Spinal cord (tissue), 10 donors: ENCODE data around the gene TMEM181. TPM values are rescaled to one million over a fixed set of nuclear protein-coding genes. Genes with fewer than 3 reads are reported as not detected.
"Not testable (repeated sequence)": the region's sequence is repeated elsewhere in the genome, so short reads cannot be mapped to it uniquely, and the experiment has no call there.

ENCODE experiments used
- DNase-seq, 6 donors: peaks; one replicate each; pipeline versions ENCODE4 v3.0.0 to v3.0.0-alpha.2; 2013 to 2015; ENCODE audit warnings: low spot score in 6 of 6, low read depth in 4 of 6
- H3K27ac ChIP-seq: one replicate; pipeline ENCODE4 v1.5.1; 2013; ENCODE audit warnings: low read depth, low read length, control low read depth
- H3K27me3 ChIP-seq: one replicate; pipeline ENCODE4 v1.6.1; 2013; ENCODE audit warnings: low read length; ENCODE audit not compliant: control insufficient read depth, insufficient read depth
- H3K36me3 ChIP-seq: one replicate; pipeline ENCODE4 v1.6.1; 2013; ENCODE audit warnings: low read length; ENCODE audit not compliant: control insufficient read depth, insufficient read depth
- H3K4me1 ChIP-seq: one replicate; pipeline ENCODE4 v1.6.1; 2013; ENCODE audit warnings: low read length; ENCODE audit not compliant: control insufficient read depth, insufficient read depth
- H3K4me3 ChIP-seq: one replicate; pipeline ENCODE4 v1.5.1; 2013; ENCODE audit warnings: low read depth, low read length, control low read depth
- H3K9me3 ChIP-seq: one replicate; pipeline ENCODE4 v1.6.1; 2013; ENCODE audit warnings: low read length; ENCODE audit not compliant: control insufficient read depth, insufficient read depth
- WGBS: methylation state at CpG from one replicate; pipeline ENCODE4 v1.1.5; 2013; ENCODE audit warnings: missing lambda C conversion rate; ENCODE audit not compliant: insufficient coverage; 5-methylcytosine and 5-hydroxymethylcytosine counted together
- polyA plus RNA-seq, 2 donors: library from polyadenylated mRNA; unstranded; fragments of 120-200 nt; gene quantifications; one replicate each; pipeline ENCODE4 v1.2.1, GENCODE V29; 2013; ENCODE audit not compliant: insufficient read length in 2 of 2
- total RNA-seq, 2 donors: library from RNA; depleted of rRNA in 1 of 2; stranded (reverse); fragments of 120-200 nt in 1 of 2; fragments of >200 nt in 1 of 2; gene quantifications; one replicate each; pipeline versions ENCODE4 v1.2.3 to v1.2.4, GENCODE V29; 2013 to 2014
- donor health status: healthy.

The TMEM181 gene
- total and polyA plus RNA-seq, 4 donors: 31.8 to 59.0 (median 40.1) TPM

DNA sequence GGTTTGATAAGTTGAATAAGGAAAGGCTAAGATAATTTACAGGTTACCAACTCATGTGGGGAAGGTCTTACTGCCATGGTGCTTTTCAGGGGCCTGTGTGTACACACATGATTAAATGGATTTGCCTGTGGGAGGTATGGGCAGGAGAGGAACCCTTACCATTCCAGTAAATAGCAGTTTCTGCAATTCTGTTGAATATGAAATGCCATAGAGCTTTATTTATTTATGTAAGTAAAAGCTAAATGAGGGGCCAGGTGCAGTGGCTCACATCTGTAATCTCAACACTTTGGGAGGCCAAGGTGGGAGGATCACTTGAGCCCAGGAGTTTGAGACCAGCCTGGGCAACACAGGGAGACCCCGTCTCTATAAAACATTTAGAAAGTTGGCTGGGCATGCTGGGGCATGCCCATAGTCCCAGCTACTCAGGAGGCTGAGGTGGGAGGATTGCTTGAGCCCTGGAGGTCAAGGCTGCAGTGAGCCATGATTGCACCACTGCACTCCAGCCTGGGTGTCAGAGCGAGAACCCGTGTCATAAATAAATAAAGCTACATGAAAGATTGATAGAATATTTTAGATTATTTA lies 72.7 kb downstream of the TMEM181 start:
- H3K4me1 ChIP-seq, DNase-seq, H3K9me3 ChIP-seq, H3K27ac ChIP-seq, H3K27me3 ChIP-seq, H3K4me3 ChIP-seq: not testable (repeated sequence)
- H3K36me3 ChIP-seq: peaks cover 41% of the 10 kb centered on the region
- 100% methylated on average over 1 of the region's 3 CpGs for WGBS

DNA sequence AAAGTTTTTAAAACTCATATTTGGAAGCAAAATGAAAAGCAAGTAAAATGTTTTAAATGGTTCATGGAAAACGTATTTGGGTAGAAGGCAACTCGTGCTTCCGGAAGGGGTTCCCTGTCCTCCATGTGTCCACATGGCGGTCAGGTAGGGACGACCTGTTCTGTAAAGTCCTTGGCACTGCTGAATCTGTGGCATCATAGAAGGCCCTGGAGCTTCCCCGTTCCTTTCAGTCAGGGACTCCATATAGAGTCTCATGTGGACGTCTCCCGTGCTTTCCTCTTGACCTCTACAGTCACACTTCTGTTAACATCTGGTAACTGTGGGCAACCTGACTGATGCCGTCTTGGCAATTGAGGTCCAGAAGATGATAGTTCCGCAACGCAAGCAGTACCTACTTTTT lies 73.2 kb downstream of the TMEM181 start:
- WGBS: 98% methylated on average over 8 of the region's 11 CpGs
- H3K27me3 ChIP-seq: no peaks in the 10 kb centered on the region
- no peak for DNase-seq
- H3K4me1 ChIP-seq: peaks cover 4% of the 10 kb centered on the region
- H3K4me3 ChIP-seq: no peak overlapping the region
- no peak overlapping the region for H3K27ac ChIP-seq
- H3K36me3 ChIP-seq: peaks cover 36% of the 10 kb centered on the region
- H3K9me3 ChIP-seq: no peaks in the 10 kb centered on the region

DNA sequence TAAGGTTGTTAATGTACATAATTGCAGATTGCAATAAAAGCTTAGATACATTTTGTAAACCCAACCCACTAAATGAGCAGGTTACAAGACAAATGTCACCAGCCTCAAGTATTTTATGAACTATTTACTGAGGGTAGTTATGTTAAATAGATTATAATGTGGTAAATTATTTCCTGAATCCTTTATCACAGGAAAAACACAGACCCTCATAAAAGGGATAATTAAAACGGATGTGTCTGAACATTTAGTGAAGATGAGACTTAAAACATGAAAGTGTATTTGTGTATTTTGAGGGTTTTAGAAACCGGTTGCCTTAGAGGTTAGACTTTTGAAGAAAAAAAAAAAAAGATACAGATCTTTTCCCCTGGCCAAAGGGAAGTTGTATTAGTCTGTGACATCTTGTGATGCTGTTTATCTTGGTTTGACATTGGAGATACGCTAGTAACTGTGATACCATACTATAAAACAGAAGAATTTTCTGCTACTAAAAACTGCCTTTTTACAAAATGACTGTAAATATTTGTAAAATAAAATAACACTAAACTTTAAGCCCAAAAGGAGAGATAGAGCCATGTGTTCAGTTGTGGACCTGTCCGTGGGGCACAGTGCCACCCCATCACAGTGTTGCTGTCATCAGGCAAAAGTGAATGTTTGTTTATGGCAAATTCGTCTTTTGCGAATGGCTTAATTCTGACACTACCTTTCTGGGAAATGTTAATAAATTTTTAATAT lies 75.0 kb downstream of the TMEM181 start:
- Histone ChIP-seq H3K4me3 (no peak overlapping the region), H3K36me3 (peaks cover 25% of the 10 kb centered on the region), H3K9me3 (no peaks in the 10 kb centered on the region), H3K27me3 (no peaks in the 10 kb centered on the region), H3K4me1 (no peaks in the 10 kb centered on the region), H3K27ac (no peak overlapping the region)
- no peak for DNase-seq
- WGBS: no CpG with 5 or more reads among the region's 6 CpGs

DNA sequence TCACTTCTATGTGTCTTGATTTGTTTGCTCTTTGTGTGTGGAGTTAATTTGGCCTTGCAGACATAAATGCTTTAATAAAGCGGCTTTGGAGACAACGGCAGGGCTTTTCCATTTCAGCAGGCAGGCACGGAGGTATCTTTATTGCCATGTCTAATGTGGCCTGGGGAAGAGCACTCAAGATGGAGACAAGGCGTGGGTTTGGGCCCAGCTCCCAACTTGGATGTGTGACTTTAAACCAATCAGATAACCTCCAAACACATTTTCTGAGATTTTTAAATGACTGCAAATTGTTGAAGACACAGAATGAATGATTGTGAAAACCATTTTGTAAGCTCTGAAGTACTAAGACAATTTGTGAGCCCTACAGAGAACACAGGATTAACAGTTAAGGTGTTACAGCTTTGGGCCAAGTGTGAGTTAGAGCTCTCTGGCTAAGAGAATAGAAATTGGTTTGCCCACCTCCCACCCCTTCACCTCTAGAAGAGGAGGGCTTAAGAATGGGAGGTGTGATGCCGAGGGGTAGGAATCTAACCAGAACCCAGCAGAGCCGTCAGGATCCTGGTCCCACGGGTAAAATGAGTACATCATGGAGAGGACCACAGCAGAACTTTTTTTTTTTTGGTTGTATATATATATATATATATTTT lies 75.7 kb downstream of the TMEM181 start:
- H3K36me3 ChIP-seq: peaks cover 26% of the 10 kb centered on the region
- no peak overlapping the region for H3K4me3 ChIP-seq
- DNase-seq: no peak
- H3K27me3 ChIP-seq: no peaks in the 10 kb centered on the region
- WGBS: no CpG with 5 or more reads among the region's 7 CpGs
- H3K9me3 ChIP-seq: no peaks in the 10 kb centered on the region
- H3K4me1 ChIP-seq: peaks cover 4% of the 10 kb centered on the region
- no peak overlapping the region for H3K27ac ChIP-seq

DNA sequence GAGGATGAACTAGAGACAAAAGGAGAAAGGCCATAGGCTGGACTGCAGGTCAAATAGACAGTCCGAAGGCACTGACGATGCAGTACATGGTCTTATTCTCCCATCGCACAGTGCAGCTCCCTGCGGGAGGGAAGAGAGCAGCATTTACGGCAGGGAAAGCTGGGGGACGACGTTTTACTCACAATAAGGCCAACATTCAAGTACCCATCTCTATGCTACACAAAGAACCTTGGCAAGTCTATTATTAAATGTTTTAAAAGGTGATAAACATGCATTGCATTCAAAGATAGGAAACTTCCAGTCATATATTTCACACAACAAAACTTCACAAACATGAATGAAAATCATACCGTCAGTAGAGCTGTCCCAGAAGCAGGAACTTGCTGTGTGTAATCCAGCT lies 76.9 kb downstream of the TMEM181 start:
- no peaks in the 10 kb centered on the region for H3K9me3 ChIP-seq
- H3K4me3 ChIP-seq: no peak overlapping the region
- DNase-seq: no peak
- H3K27ac ChIP-seq: no peak overlapping the region
- H3K27me3 ChIP-seq: no peaks in the 10 kb centered on the region
- WGBS: 52% methylated on average over 2 of the region's 8 CpGs
- H3K36me3 ChIP-seq: peaks cover 14% of the 10 kb centered on the region
- H3K4me1 ChIP-seq: peaks cover 5% of the 10 kb centered on the region

DNA sequence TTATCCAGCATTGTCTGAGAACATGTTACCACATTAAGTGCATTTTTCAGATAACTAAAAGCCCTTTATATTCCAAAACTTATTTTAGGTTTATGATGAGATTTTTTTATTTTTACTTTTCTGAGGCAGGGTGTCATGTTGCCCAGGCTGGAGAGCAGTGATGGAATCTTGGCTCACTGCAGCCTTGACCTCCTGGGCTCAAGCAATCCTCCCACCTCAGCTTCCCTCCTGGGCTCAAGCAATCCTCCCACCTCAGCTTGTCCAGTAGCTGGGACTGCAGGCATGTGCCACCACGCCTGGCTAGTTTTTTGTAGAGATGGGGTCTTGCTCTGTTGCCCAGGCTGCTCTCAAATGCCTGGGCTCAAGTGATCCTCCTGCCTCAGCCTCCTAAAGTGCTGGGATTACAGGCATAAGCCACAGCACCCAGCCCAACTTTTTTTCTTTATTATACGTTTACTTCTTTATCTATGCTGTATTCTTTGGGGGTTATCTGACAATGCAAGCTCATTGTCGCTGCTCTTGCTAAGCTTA lies 78.5 kb downstream of the TMEM181 start:
- Histone ChIP-seq H3K9me3 (no peaks in the 10 kb centered on the region), H3K27ac (no peak overlapping the region), H3K4me3 (no peak overlapping the region), H3K27me3 (no peaks in the 10 kb centered on the region), H3K36me3 (peaks cover 14% of the 10 kb centered on the region), H3K4me1 (peaks cover 18% of the 10 kb centered on the region)
- no peak for DNase-seq
- WGBS: no CpG with 5 or more reads among the region's 3 CpGs

DNA sequence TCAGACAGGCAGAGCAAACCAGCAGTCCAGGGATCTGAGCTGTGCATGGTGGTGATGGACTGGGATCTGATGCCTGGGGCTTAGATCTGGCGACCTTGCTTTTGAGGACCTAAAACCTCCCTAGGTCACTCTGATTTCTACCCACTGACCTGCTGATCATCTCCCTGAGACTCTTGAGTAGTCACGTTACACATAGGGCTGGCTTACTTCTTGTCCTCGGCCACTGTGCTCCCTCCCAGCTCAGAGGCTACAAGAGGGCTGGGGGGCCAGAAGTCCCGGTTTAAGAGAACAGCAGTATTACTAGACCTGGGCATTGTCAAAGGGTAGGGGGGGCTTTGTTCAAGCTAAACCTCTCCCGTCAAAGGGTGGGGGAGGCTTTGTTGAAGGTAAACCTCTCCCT lies 79.2 kb downstream of the TMEM181 start:
- Histone ChIP-seq H3K4me3 (no peak overlapping the region), H3K27ac (no peak overlapping the region)

DNA sequence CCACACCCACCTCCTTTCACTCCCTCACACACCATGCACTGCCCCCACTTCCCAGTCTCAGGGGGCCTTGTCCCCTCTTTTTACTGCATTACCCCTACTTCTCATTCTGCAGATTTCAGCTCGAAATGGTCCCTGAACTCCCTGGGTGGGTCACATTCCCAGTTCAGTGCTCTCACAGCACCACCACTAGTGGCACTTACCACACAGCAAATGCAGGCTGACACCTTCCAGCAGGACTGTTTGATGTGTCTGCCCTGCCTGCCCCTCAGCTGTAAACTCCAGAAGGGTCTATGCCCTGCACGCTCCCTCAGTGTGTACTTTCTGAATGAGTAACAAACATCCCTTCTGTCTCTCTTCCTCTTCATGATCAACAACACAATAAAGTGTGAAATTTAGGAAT lies 80.6 kb downstream of the TMEM181 start:
- no peak overlapping the region for H3K27ac ChIP-seq
- no peaks in the 10 kb centered on the region for H3K9me3 ChIP-seq
- WGBS: 58% methylated on average over 1 of the region's 2 CpGs
- H3K36me3 ChIP-seq: peaks cover 14% of the 10 kb centered on the region
- H3K27me3 ChIP-seq: no peaks in the 10 kb centered on the region
- no peak for DNase-seq
- no peak overlapping the region for H3K4me3 ChIP-seq
- H3K4me1 ChIP-seq: peaks cover 27% of the 10 kb centered on the region

More for the DNA sequence above, 79.2 kb downstream of the TMEM181 start:
- Histone ChIP-seq H3K9me3 (no peaks in the 10 kb centered on the region), H3K27me3 (no peaks in the 10 kb centered on the region), H3K36me3 (peaks cover 14% of the 10 kb centered on the region), H3K4me1 (peaks cover 23% of the 10 kb centered on the region)
- 83% methylated on average over 1 of the region's 5 CpGs for WGBS
- DNase-seq: no peak

DNA sequence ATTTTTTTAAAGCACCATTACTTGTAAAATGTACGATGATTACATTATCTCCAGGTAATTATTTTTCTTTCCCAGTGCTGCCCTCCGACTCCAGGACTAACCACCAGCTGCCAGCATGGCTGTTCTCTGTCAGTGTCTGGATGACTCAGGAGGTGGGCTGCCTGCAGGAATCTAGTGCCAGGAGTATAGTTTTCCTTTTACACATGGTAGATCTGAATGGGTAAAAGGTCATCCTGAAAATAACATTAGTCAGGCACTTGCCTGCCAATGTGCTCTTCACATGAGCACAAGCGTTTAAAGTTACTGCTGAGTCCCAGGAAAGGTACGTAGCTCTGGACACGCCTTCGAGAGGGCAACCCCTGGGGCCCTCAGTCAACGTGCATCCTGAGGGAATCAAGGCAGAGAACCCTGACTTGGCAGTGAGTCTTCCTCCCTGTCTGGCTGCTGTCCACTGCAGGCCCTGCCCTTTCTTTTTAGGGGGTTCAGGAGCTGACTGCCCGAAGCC lies 82.3 kb downstream of the TMEM181 start:
- no peaks in the 10 kb centered on the region for H3K9me3 ChIP-seq
- no peak for DNase-seq
- H3K36me3 ChIP-seq: peaks cover 10% of the 10 kb centered on the region
- WGBS: 82% methylated on average over 5 of the region's 8 CpGs
- H3K4me1 ChIP-seq: peaks cover 27% of the 10 kb centered on the region
- no peak overlapping the region for H3K27ac ChIP-seq
- no peak overlapping the region for H3K4me3 ChIP-seq
- no peaks in the 10 kb centered on the region for H3K27me3 ChIP-seq
